IMR-90 (cell line): ENCODE results near the gene ROR2. TPM values are rescaled to one million over a fixed set of nuclear protein-coding genes. Genes with fewer than 3 reads are reported as not detected.

Experiments used
- ATAC-seq: fragments of 200-7000 bp; cut with Tn5 transposase; 2 replicates; pipeline ENCODE4 v1.9.1; 2020; ENCODE audit warnings: low read depth, mild to moderate bottlenecking, moderate library complexity
- BruUV-seq: library from RNA; stranded (reverse); fragments of 400-500 nt; replicated peaks from 2 replicates; lab custom pipeline; 2021; lab: Mats Ljungman, UMichigan
- CTCF ChIA-PET: fragments of 300-600 bp; formaldehyde crosslinking; extraction: SDS; loops from one replicate; lab custom pipeline; 2021; ENCODE audit warnings: antibody characterized with exemption; lab: Yijun Ruan, JAX
- POLR2A ChIA-PET: fragments of 300-600 bp; sonication (Branson Sonifier 250); formaldehyde crosslinking; loops from one replicate; lab custom pipeline; 2022; ENCODE audit warnings: antibody characterized with exemption; ENCODE audit not compliant: unreplicated experiment; lab: Charles Lee
- DNase-seq: peaks from one replicate; pipeline ENCODE4 v3.0.0; 2013
- H2AFZ ChIP-seq: replicated peaks from 2 replicates; pipeline ENCODE3; 2013; ENCODE audit warnings: low read length, mild to moderate bottlenecking; ENCODE audit not compliant: poor library complexity
- H2AK5ac ChIP-seq: 2 replicates; pipeline ENCODE4 v1.6.1; 2013; ENCODE audit warnings: low read depth, low read length, inconsistent platforms
- H2AK9ac ChIP-seq: replicated peaks from 2 replicates; pipeline ENCODE3; 2013; ENCODE audit warnings: mild to moderate bottlenecking, low read depth, low read length, moderate library complexity; ENCODE audit not compliant: poor library complexity
- H2BK120ac ChIP-seq: 2 replicates; pipeline ENCODE4 v1.6.1; 2013; ENCODE audit warnings: low read depth, low read length, inconsistent platforms
- H2BK15ac ChIP-seq: 3 replicates; pipeline ENCODE4 v1.6.1; 2013; ENCODE audit warnings: low read depth, low read length, inconsistent platforms
- H2BK20ac ChIP-seq: 2 replicates; pipeline ENCODE4 v1.6.1; 2013; ENCODE audit warnings: low read depth, mild to moderate bottlenecking, inconsistent platforms, low read length, moderate library complexity
- H2BK5ac ChIP-seq: 2 replicates; pipeline ENCODE4 v1.6.1; 2013; ENCODE audit warnings: mild to moderate bottlenecking, low read depth, low read length, inconsistent platforms; ENCODE audit not compliant: poor library complexity, severe bottlenecking
- H3K14ac ChIP-seq: replicated peaks from 2 replicates; pipeline ENCODE4 v1.6.1; 2013; ENCODE audit warnings: low read depth, low read length, inconsistent platforms
- H3K18ac ChIP-seq: 2 replicates; pipeline ENCODE4 v1.6.1; 2013; ENCODE audit warnings: low read depth, low read length, control low read depth
- H3K23ac ChIP-seq: 2 replicates; pipeline ENCODE4 v1.6.1; 2013; ENCODE audit warnings: low read depth, low read length, inconsistent platforms
- H3K27ac ChIP-seq: 2 replicates; pipeline ENCODE4 v1.5.1; 2013; ENCODE audit warnings: mild to moderate bottlenecking, control low read depth, low read length; ENCODE audit not compliant: insufficient read depth
- H3K27me3 ChIP-seq: 2 replicates; pipeline ENCODE4 v1.6.1; 2013; ENCODE audit warnings: low read length; ENCODE audit not compliant: control insufficient read depth, insufficient read depth
- H3K36me3 ChIP-seq: 2 replicates; pipeline ENCODE4 v1.6.1; 2013; ENCODE audit warnings: low read length, mixed read lengths; ENCODE audit not compliant: control insufficient read depth, insufficient read depth
- H3K4ac ChIP-seq: 2 replicates; pipeline ENCODE4 v1.6.1; 2013; ENCODE audit warnings: low read depth, low read length, inconsistent platforms
- H3K4me1 ChIP-seq: 2 replicates; pipeline ENCODE4 v1.6.1; 2013; ENCODE audit warnings: low read length, mixed read lengths; ENCODE audit not compliant: control insufficient read depth, insufficient read depth
- H3K4me2 ChIP-seq: 2 replicates; pipeline ENCODE4 v1.6.1; 2013; ENCODE audit warnings: low read depth, mild to moderate bottlenecking, control low read depth, low read length, moderate library complexity
- H3K4me3 ChIP-seq: 2 replicates; pipeline ENCODE4 v1.5.1; 2013; ENCODE audit warnings: low read depth, mild to moderate bottlenecking, control low read depth, low read length, moderate library complexity; ENCODE audit not compliant: insufficient read depth
- H3K56ac ChIP-seq: 2 replicates; pipeline ENCODE4 v1.6.1; 2013; ENCODE audit warnings: low read length, inconsistent platforms; ENCODE audit not compliant: insufficient read depth; ENCODE audit errors: extremely low read depth
- H3K79me1 ChIP-seq, 2 experiments: 2 replicates each; pipeline ENCODE4 v1.6.1; 2013; ENCODE audit warnings: low read length in 2 of 2, inconsistent platforms in 1 of 2, low read depth in 1 of 2
- H3K9ac ChIP-seq: 2 replicates; pipeline ENCODE4 v1.6.1; 2013; ENCODE audit warnings: low read depth, low read length, control low read depth
- H3K9me1 ChIP-seq: 2 replicates; pipeline ENCODE4 v1.6.1; 2013; ENCODE audit warnings: low read length, inconsistent platforms; ENCODE audit not compliant: insufficient read depth
- H3K9me3 ChIP-seq: 2 replicates; pipeline ENCODE4 v1.6.1; 2013; ENCODE audit warnings: low read length; ENCODE audit not compliant: control insufficient read depth, insufficient read depth
- H4K20me1 ChIP-seq: 2 replicates; pipeline ENCODE4 v1.6.1; 2013; ENCODE audit warnings: low read length, inconsistent platforms; ENCODE audit not compliant: insufficient read depth
- H4K5ac ChIP-seq: 2 replicates; pipeline ENCODE4 v1.6.1; 2013; ENCODE audit warnings: mild to moderate bottlenecking, low read depth, low read length, control low read depth
- H4K8ac ChIP-seq, 2 experiments: 2 replicates each; pipeline ENCODE4 v1.6.1; 2013; ENCODE audit warnings: low read depth in 2 of 2, low read length in 2 of 2, control low read depth in 1 of 2, inconsistent platforms in 1 of 2
- H4K91ac ChIP-seq: 2 replicates; pipeline ENCODE4 v1.6.1; 2013; ENCODE audit warnings: low read depth, low read length, inconsistent platforms; ENCODE audit not compliant: insufficient read depth
- BHLHE40 ChIP-seq: fragments of 150-350 bp; IDR thresholded peaks from 2 replicates; pipeline ENCODE4 v1.6.1; 2016; ENCODE audit warnings: mild to moderate bottlenecking, low read depth, low read length
- CEBPB ChIP-seq: IDR thresholded peaks from 2 replicates; pipeline ENCODE4 v1.6.1; 2012; ENCODE audit warnings: low read depth, low read length, improper control_type of control experiment
- CHD1 ChIP-seq: IDR thresholded peaks from 2 replicates; pipeline ENCODE4 v1.6.1; 2012; ENCODE audit warnings: low read depth, low read length, improper control_type of control experiment
- NFE2L2 ChIP-seq: fragments of 150-350 bp; IDR thresholded peaks from 2 replicates; pipeline ENCODE4 v1.6.1; 2016; ENCODE audit warnings: low read depth, mild to moderate bottlenecking, low read length
- POLR2A ChIP-seq: IDR thresholded peaks from 2 replicates; pipeline ENCODE4 v1.6.1; 2012; ENCODE audit warnings: mild to moderate bottlenecking, low read depth, low read length
- WGBS, 2 experiments: methylation state at CpG; one replicate each; pipeline versions ENCODE4 v1.1.5 to v1.1.7; 2013; ENCODE audit warnings: missing lambda C conversion rate in 2 of 2; ENCODE audit not compliant: insufficient read length in 1 of 2; ENCODE audit errors: extremely low coverage in 2 of 2; 5-methylcytosine and 5-hydroxymethylcytosine counted together
- dilution Hi-C: fragments of 300-500 bp; cut with HindIII; formaldehyde crosslinking; loops from one replicate; pipeline ENCODE4 v1.14.3; 2018; ENCODE audit warnings: low sequenced_read_pairs; ENCODE audit not compliant: unreplicated experiment
- in situ Hi-C: fragments of 300-500 bp; cut with MboI; formaldehyde crosslinking; loops from 3 replicates; pipeline ENCODE4 v1.14.3; 2019; ENCODE audit warnings: low sequenced_read_pairs, inconsistent platforms, mixed read lengths
- intact Hi-C: fragments of 100-400 bp; cut with micrococcal nuclease; formaldehyde crosslinking; loops from 2 replicates; pipeline ENCODE4 v1.10.0; 2022
- polyA plus RNA-seq, 3 experiments: library from polyadenylated mRNA; depleted of rRNA; stranded (reverse); fragments of >200 nt; gene quantifications; 2 replicates each; pipeline ENCODE4 v1.2.3, GENCODE V29; 2012; ENCODE audit warnings: low replicate concordance in 1 of 3
- total RNA-seq: library from RNA; depleted of rRNA; stranded (reverse); fragments of >200 nt; gene quantifications from 2 replicates; pipeline ENCODE4 v1.2.3, GENCODE V29; 2012

ROR2 gene
- total and polyA plus RNA-seq, 2 of the 4 experiments (the other 2 are of a cell fraction) = 2.3 to 4.8 TPM

DNA sequence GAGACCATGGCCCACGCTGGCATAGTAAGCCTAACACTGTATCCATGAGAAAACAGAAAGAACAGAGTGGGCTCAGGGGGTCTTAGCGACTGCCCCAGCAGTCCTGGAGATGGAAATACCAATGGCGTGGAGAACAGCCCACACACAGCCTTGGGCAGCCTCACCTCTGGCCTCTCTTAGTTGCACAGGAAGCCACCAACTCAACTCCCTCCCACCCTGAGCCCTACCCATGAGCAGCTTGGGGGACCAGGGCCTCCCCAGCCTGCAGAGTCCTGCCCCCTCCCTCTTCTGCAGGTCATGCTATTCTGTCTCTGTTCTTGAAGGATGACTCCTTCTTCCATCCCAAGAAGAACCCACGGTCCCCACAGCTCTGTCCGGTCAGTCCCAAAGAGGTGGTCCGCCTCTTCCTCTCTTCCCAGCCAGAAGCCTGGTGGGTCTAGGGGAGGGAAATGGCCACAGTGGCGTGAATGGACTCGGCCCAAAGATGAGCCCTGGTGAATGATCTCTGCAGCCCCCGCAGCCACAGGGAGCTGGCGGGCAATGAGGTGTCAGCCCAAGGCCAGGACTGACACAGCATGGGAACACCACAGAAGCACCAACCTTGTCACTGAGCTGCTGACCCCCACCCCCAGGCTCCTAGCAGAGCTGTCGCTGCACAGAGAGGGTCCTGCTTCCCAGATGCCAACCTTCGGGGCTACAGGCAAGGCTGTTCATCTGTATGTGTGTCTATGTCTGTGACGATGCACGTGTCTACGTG is 131.2 kb downstream of the ROR2 start:
- dilution Hi-C loops = no loop called here
- Histone ChIP-seq H3K14ac (peak overlapping the region; percentile 24), H4K20me1 (peaks cover 12% of the 10 kb centered on the region; the same call in 1 of the 2 replicates), H3K36me3 (no peaks in the 10 kb centered on the region), H4K91ac (peak overlapping the region; percentile 67; the same call in 1 of the 2 replicates), H3K9me1 (peaks cover 6% of the 10 kb centered on the region; the same call in 1 of the 2 replicates), H3K27me3 (peaks cover 14% of the 10 kb centered on the region; the same call in 1 of the 2 replicates), H2AK5ac (peak overlapping the region; percentile 83), H3K18ac (peak overlapping the region; percentile 18; the same call in 1 of the 2 replicates), H3K9me3 (0 out of 2 replicates have a peak, but pooled peaks cover 5% of the 10 kb centered on the region), H3K23ac (peak overlapping the region; percentile 64; the same call in 1 of the 2 replicates), H2BK15ac (peak overlapping the region; percentile 51; the same call in 2 of the 3 replicates), H3K4me3 (no peak overlapping the region), H2BK20ac (peak overlapping the region; percentile 51; the same call in 1 of the 2 replicates), H3K79me1 (no peaks in the 10 kb centered on the region), H3K4me2 (no peak overlapping the region), H3K56ac (no peak overlapping the region), H3K4ac (peak overlapping the region; percentile 46), H2AFZ (no peak overlapping the region), H2BK120ac (peak overlapping the region; percentile 2), H3K9ac (no peak overlapping the region), H2BK5ac (peak overlapping the region; percentile 2), H2AK9ac (peak overlapping the region; percentile 34), H4K8ac (peak overlapping the region in 1 of 2 experiments; percentile 22; a peak in 1 of 4 replicates), H4K5ac (peak overlapping the region; percentile 11; the same call in 1 of the 2 replicates), H3K27ac (peak overlapping the region; percentile 75; the same call in 1 of the 2 replicates), H3K4me1 (peaks cover 35% of the 10 kb centered on the region)
- ChIA-PET CTCF (no interaction called here), POLR2A (no interaction called here)
- in situ Hi-C loops = no loop called here
- intact Hi-C loops = loop anchor here (5.0 kb wide), 2 partner anchors 42 to 128 kb away; no protein-coding TSS in a partner anchor
- TF ChIP-seq POLR2A (no peak), CHD1 (no peak), BHLHE40 (no peak), CEBPB (no peak), NFE2L2 (no peak)
- DNase-seq (no peak), ATAC-seq (no peak)
- WGBS, 2 experiments = 90% methylated on average over 2 of the region's 15 CpGs; no CpG with 5 or more reads in 1 of the 2 experiments
- no TSS peak for BruUV-seq
